Activated CD8-positive, alpha-beta T cell treated with anti-CD3 and anti-CD28 coated beads for 36 hours (primary cell): Measurements from ENCODE around the gene NOXA1. TPM values are rescaled to one million over a fixed set of nuclear protein-coding genes. Genes with fewer than 3 reads are reported as not detected.

Source experiments
- ATAC-seq: fragments of 200-7000 bp; cut with Tn5 transposase; one replicate; pipeline ENCODE4 v1.10.0; 2021; ENCODE audit warnings: mild to moderate bottlenecking, moderate library complexity
- CTCF ChIA-PET: fragments of 350-600 bp; sonication (Branson Sonifier 250); formaldehyde crosslinking; loops from one replicate; lab custom pipeline; 2021; ENCODE audit warnings: antibody characterized with exemption; lab: Charles Lee
- POLR2A ChIA-PET: fragments of 350-600 bp; sonication (Branson Sonifier 250); formaldehyde crosslinking; loops from one replicate; lab custom pipeline; 2021; ENCODE audit warnings: antibody characterized with exemption; lab: Charles Lee
- DNase-seq: peaks from one replicate; pipeline ENCODE4 v3.0.0-alpha.2; 2020
- H3K27ac Mint-ChIP-seq: one replicate; pipeline ENCODE4 v1.8.0; 2021; ENCODE audit warnings: mild to moderate bottlenecking, mixed read lengths
- H3K27me3 Mint-ChIP-seq: one replicate; pipeline ENCODE4 v1.8.0; 2021; ENCODE audit warnings: mixed read lengths
- H3K36me3 Mint-ChIP-seq: one replicate; pipeline ENCODE4 v1.8.0; 2021; ENCODE audit warnings: low read depth, mixed read lengths
- H3K4me1 Mint-ChIP-seq: one replicate; pipeline ENCODE4 v1.8.0; 2021; ENCODE audit warnings: low read depth, mixed read lengths
- H3K4me3 Mint-ChIP-seq: one replicate; pipeline ENCODE4 v1.8.0; 2021; ENCODE audit warnings: mild to moderate bottlenecking, moderate library complexity, mixed read lengths
- H3K9me3 Mint-ChIP-seq: one replicate; pipeline ENCODE4 v1.8.0; 2021; ENCODE audit warnings: mixed read lengths
- CTCF ChIP-seq: fragments of 200-600 bp; IDR thresholded peaks from one replicate; pipeline ENCODE4 v1.8.0; 2022; ENCODE audit warnings: antibody characterized with exemption, mild to moderate bottlenecking
- intact Hi-C: fragments of 100-400 bp; cut with micrococcal nuclease; formaldehyde crosslinking; loops from one replicate; pipeline ENCODE4 v1.10.0; 2022
- total RNA-seq, 2 experiments: library from RNA; stranded (reverse); gene quantifications; one replicate each; pipeline ENCODE4 v1.2.3, GENCODE V29; 2021

The NOXA1 gene
- total RNA-seq, 2 experiments from 2014 or later, result 0.72 to 0.95 TPM

- no peaks in the 10 kb centered on the region for H3K4me1 Mint-ChIP-seq
- H3K36me3 Mint-ChIP-seq, result no peaks in the 10 kb centered on the region
- H3K9me3 Mint-ChIP-seq, result no peaks in the 10 kb centered on the region
- H3K4me3 Mint-ChIP-seq, result no peak overlapping the region
- ChIA-PET POLR2A (interaction anchor here (0.7 kb wide), 1 partner anchor 13 kb away, joined by 3 read pairs; no protein-coding TSS in a partner anchor), CTCF (no interaction called here)
- ATAC-seq (no peak), DNase-seq (no peak)
- TF ChIP-seq CTCF, result no peak
- no peak overlapping the region for H3K27ac Mint-ChIP-seq
- intact Hi-C loops, result no loop called here
- no peaks in the 10 kb centered on the region for H3K27me3 Mint-ChIP-seq
Observed at GRCh38 chr9:137428841-137429545, 5.8 kb downstream of the NOXA1 start.

- H3K9me3 Mint-ChIP-seq, result no peaks in the 10 kb centered on the region
- H3K4me1 Mint-ChIP-seq, result no peaks in the 10 kb centered on the region
- ATAC-seq (no peak), DNase-seq (no peak)
- no peak for TF ChIP-seq CTCF
- no peaks in the 10 kb centered on the region for H3K27me3 Mint-ChIP-seq
- ChIA-PET POLR2A (no interaction called here), CTCF (no interaction called here)
- H3K4me3 Mint-ChIP-seq, result no peak overlapping the region
- H3K36me3 Mint-ChIP-seq, result no peaks in the 10 kb centered on the region
- intact Hi-C loops, result no loop called here
- H3K27ac Mint-ChIP-seq, result no peak overlapping the region
Observed at GRCh38 chr9:137429546-137429890, 6.3 kb downstream of the NOXA1 start.

- Mint-ChIP-seq H3K36me3 (no peaks in the 10 kb centered on the region), H3K27me3 (no peaks in the 10 kb centered on the region), H3K27ac (no peak overlapping the region), H3K4me3 (no peak overlapping the region), H3K4me1 (no peaks in the 10 kb centered on the region), H3K9me3 (no peaks in the 10 kb centered on the region)
- intact Hi-C loops, result no loop called here
- ChIA-PET POLR2A (interaction anchor here (1.1 kb wide), 1 partner anchor 106 kb away, joined by 3 read pairs; no protein-coding TSS in a partner anchor), CTCF (interaction anchor here (1.1 kb wide), 1 partner anchor 14 kb away, joined by 3 read pairs; no protein-coding TSS in a partner anchor)
- no peak for TF ChIP-seq CTCF
- ATAC-seq (no peak), DNase-seq (no peak)
Observed at GRCh38 chr9:137429974-137430722, 7.0 kb downstream of the NOXA1 start.

GRCh38 chr9:137430723-137431415, 7.7 kb downstream of the NOXA1 start:
- ChIA-PET POLR2A (interaction anchor here (0.9 to 1.3 kb wide), 3 partner anchors 8 to 105 kb away, joined by 3 to 4 read pairs (median 4); partner anchors contain the start of genes EXD3 and NOXA1), CTCF (interaction anchor here (1.1 kb wide), 1 partner anchor 14 kb away, joined by 3 read pairs; no protein-coding TSS in a partner anchor)
- ATAC-seq (no peak), DNase-seq (no peak)
- Mint-ChIP-seq H3K4me3 (no peak overlapping the region), H3K36me3 (no peaks in the 10 kb centered on the region), H3K27me3 (no peaks in the 10 kb centered on the region), H3K27ac (no peak overlapping the region), H3K9me3 (no peaks in the 10 kb centered on the region), H3K4me1 (no peaks in the 10 kb centered on the region)
- TF ChIP-seq CTCF, result no peak
- intact Hi-C loops, result no loop called here
